NCI-H2107 (cell line): Measurements from ENCODE around the gene DMD.
"Not testable (repeated sequence)": the region's sequence is repeated elsewhere in the genome, so short reads cannot be mapped to it uniquely, and the experiment has no call there.

Source experiments
- DNase-seq: peaks from one replicate; lab custom pipeline; 2025; lab: John Stamatoyannopoulos, UW

DMD gene

DNA sequence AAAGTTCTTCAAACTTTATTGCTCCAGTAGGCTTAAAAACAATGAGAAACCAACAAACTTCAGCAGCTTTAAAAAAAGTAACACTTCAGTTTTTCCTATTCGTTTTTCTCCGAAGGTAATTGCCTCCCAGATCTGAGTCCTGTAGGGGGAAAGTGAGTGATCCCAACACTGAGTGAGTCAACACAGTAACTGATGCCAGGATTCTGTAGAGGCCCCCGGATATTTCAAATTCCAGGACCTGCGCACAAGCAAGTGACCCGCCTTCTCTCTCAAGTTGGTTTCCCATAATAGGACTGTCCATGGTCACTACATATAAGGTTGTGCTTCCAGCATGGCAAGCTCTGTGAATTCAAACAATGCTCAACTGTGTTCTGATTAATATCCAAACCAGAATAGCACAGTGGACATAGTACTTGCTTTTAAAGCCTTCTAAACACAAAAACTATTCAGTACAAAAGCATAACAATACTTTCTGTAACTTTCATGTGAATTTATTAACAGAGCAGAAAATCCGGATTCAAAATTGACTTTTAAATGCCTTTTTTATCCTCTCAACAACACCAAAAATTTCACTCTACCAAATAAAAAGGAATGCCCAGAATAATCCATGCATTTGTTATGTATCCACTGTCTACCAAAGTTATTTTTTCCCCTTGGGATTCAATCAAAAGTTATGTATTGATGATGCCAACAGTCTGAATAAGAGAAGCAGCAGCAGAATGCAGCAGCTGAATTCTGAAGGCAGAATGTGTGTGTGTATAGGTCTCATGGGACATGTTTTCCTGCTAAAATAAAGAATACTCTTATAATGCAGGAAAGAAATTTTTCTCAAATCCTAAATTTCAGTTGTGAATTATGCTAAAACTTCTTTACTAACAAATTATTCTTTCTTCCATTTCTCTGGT is at the start of gene DMD:
TSS of gene DMD (minus strand) at position 194 of the 905 bp plus-strand sequence. CDS start 237 bp downstream, outside the sequence.
- DNase-seq = no peak

DNA sequence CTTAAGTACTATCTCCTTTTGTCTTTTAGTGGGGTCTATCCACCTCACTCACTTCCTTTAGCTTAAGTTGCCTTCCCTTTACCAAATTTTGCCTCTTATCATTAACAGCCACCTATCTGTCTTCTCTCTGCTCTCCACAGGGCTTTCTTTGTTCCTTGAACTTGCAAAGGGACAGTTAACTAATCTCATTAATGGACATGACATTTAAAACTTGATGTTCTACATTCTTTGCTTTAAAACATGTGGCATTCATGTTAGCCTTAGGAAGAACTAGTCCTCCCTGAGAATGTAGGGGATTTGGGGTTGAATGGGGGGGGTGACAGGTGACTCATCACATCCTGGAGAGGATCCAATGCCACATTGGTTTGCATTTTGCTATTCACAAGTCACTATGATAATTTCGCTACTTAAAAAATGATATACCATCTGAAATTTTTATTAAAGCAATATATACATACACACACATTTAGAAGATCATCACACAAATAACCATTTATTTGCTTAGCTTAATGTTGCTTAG is 41.0 kb upstream of the DMD start:
- no peak for DNase-seq

DNA sequence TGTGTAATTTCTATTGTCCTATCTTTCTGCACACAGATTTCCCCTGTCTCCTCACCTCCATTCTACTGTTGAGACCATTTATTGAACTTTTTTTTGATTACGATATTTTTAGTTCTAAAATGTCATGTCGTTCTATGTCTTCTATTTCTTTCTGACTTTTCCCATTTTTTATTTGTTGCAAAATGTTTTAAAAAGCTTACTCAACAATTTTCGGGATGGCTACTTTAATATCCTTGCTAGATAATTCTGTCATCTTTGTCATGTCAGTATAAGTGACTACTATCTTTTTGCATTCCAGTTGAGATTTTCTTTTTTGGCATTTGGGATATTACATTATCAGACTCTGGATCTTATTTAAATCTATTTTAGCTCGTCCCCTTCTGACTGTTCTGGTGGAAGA is 7.5 kb upstream of the DMD start:
- DNase-seq = no peak

DNA sequence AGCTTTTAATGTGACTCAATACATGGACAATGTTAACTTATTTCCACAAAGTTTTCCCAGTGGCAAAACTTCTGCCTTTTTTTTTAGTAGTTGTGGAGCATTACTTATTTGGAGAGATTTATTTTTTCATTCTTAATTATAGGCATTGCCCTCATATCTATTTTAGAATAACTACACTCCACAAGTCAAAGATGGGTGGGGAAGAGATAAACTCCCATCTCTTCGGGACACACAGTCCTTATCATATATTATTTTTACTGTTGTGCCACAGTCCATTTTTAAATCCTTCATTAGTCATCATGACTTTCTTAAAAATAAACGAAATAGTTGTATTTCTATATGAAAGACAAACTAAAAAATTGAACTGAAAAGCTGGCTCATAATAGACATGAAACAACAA is 1.2 kb downstream of the DMD start:
- DNase-seq = no peak

DNA sequence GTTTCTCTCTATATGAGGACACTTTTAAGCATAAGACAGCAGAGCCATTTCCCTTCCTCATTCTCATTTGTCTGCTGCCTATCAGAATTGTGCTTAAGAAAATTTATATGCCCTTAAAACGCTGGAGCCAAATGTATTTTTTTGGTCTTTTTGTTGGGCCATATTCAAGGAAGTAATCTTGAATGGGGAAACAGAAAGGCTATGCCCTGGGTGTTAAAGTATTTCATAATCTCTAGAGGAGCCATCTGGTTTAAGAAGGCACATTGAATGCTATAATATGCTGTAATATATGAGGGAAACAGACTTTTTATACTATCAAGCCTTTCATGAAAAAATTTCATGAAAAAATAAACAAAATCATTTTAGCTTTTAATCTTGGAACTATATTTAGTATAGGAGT is 4.3 kb downstream of the DMD start:
- DNase-seq = no peak

DNA sequence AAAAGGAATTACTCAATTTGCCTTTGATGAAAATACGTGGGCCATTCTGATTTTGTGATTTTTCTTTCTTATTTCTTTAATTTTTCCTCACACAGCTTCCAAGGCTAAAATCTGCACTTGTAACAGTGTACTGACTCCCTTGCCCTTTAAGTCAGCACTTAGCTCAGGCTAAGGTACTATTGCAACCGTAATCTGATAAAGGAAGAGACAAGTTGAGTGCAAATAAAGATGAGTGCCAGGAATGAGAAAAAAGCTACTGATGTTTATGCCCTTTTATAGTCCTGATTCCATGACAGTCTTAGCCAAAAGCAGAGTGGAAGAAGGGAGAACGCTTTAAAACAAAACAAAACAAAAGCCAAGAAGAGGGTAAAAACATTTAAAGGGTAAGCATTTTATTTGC is 6.0 kb downstream of the DMD start:
- no peak for DNase-seq

DNA sequence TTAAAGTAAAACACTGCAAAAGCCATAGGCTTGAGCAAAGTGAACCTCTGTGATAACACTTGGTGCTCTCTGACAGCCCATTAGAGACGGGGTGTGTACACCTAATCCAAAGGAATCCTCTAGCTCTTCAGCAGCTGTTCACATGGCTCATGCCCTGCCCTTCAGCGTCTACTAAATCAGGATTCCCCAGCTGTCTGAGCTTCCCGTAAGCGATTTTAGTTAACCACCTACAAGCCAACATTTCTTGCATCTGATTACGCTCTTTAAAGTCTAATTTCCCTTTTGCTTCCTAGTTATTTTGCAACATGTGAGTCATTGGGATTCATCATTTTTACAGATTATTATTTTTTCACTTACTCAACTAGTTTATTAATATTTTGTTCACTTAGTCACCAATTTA is 6.5 kb downstream of the DMD start:
- DNase-seq = no peak

DNA sequence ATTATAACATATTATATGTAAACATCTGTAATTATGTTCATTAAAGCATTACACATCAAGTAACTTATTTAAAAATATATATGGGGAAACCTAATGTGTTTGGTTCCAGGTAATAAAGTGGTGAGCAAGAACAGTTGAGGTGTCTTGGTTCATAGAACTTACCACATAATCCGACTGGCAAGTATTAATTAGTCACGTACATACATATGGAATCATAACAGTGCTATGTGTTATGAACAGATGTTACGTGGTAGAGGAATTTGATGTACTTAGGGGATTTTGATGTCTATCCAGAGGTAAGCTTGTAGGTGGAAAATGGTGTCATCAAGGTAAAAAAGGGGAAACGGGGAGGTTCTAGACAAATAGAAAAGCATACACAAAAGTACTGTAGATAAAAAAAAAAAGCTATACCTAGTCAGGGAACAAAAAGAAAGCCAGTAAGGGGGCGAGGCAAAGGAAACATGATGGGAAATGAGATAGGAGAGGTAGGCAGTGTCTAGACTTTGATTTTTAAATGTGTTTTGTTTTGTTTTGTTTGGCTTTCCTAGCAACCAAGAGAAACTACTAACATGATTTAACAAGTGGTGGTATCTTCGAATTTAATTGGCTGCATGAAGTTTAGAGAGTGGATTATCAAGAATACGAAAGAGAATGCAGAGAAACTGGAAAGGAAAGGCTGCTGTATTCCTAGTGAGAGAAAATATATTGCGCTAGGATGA is 12.6 kb downstream of the DMD start:
- no peak for DNase-seq

DNA sequence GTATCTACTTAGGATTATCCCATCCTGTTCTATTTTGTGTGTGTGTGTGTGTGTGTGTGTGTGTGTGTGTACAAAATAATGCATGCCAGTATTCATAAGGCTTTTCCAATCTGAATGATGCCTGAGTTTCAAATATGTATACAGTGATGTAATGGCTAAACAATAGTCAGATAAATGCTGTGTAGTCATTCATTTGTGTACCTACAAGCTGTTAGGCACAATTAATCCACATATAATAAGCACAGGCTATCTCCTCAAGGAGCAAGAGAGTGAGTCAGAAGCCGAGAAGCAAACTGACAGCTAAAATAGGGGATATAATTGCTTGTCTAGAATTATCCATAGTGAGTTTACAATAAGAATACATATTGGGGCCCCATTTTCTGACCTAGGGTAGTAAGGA is 15.7 kb downstream of the DMD start:
- DNase-seq = no peak

DNA sequence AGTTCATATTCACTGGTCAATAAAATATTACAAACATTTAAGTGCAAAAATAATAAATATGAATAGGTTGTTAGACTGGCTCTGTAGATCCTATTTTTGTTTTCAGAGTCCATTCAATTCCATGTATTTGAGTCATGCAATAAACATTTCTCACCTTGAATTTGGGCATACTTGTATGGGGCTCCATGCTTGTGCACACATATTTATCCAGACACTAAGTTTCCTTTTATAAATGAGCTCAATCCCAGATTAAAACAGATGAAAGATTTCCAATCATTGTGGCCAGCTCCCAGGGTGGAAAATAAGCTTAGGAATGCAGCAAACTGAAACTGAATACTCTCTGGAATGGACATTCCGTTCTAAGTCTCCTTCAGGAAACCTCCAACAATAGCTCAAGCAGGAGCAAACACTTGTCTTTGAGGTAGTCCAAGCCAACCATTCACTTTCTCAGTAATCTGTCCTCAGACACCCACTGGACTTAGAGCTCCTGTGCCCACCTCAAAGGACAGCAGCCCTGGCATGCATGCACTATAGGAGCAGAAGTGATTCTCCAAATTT is 16.4 kb downstream of the DMD start:
- DNase-seq = no peak

DNA sequence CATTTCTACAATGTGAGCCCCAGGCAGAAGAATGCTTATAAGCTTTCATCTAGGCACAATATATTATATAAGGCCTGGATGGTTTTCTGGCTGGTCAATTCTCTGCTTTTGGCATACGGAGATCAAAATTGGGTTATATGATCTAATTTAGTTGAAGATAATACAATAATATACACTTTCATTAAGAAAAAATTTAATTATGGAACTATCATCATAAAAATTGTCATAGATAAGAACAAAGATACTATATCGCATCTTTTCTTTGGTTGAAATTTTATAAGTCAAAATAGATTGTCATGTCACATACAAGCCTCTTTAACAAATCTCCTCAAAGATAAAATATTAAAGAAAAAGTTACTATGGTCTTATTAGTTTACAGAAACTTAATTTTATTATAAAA is 17.1 kb downstream of the DMD start:
- DNase-seq = no peak

DNA sequence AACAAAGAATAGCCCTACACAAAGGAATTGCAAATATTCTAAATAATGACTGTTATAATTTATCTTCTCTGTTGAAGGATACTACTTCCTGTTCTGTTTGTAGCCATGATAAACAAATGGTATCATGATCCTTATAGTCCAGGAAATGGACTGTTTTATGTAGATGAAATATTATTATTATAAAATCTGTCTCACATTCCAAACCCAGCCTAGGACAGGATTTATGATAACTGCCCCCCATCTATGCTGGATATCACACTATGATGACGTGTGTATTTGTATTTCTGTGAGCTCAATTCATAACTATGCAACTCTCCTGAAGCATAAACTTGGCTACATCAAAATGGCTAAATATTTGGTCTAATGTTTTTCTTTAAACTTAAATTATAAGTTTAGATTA is 21.3 kb downstream of the DMD start:
- no peak for DNase-seq

DNA sequence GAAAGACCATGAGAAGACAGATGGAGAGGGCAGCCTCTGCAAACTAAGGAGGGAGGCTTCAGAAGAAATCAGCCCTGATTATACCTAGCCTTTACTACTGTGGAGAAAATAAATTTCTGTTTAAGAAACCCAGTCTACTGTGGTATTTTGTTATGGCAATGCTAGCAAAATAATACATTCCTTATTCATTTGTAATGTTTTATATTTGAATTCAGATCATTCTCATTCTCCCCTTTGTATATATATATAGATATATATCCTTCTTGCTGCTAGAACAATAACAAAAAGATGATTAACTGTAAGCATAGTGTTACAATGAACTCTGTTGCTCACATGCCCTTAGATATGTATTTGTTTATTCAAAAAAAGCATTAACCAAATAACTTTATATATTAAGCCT is 22.5 kb downstream of the DMD start:
- no peak for DNase-seq

DNA sequence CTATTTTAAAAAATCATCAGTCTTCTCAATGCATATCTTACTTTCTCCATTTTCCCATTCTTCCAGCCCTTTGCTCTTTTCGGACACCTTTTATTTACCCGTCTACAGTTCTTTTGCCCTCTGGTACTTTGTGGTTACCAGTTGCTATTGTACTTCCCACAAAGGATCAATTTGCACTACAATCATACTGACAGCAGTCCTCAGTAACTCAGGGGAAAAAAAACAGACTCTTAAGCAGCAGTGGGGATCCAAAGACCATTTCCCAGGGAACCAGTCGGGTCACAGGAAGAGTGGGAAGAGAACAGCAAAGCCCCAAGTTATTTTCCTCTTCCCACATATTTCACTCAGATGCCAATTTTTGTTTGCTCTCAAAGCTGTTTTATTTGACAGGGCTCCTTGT is 23.1 kb downstream of the DMD start:
- DNase-seq = no peak

DNA sequence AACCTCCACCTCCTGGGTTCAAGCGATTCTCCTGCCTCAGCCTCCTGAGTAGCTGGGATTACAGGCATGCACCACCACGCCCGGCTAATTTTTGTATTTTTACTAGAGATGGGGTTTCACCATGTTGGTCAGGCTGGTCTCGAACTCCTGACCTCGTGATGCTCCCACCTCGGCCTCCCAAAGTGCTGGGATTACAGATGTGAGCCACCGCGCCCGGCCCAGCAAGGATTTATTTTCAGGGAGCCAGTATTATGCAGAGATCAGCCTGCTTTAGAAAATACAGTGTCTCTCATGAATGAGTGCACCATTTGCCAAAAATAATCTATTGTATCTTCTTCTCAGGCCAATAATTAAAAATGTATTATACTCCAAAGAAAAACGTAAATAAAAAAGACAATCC is 26.5 kb downstream of the DMD start:
- not testable (repeated sequence) for DNase-seq

DNA sequence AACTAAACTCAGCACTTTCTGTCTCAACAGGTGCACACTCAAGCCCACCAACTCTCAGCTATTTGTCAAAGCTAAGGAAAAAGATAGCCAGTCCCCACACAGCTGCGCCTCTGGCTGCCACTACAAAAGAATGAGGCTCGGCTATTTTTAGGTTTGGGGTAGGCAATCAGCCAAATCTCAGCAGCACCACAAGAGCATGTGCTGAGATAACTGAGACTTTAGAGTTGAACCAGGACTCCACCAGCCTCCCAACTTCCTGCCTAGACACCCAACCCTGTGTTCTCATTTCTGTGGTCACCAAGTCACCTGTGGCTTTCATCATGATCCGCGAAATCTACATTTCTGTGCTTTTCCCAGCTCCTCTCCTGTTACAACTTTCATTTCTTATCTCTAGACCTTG is 28.0 kb downstream of the DMD start:
- DNase-seq = no peak

DNA sequence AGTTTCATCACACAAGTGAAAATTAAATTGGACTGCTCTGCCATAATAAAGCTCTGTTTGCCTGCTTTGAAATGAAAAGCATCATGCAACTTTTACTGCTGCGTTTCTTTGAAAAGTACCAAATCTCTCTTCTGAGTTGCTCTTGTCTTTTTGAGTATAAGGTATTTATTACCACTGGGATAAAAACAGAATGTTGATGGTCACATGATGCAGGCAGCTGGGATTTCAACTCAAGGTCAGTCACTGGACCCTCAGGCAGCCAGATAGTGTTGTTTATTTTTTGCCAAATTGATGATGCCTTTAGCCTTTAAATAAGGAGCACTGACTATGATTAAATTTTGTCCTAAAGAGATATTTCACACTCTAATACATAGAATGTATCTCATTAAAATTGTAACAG is 32.7 kb downstream of the DMD start:
- DNase-seq = no peak

DNA sequence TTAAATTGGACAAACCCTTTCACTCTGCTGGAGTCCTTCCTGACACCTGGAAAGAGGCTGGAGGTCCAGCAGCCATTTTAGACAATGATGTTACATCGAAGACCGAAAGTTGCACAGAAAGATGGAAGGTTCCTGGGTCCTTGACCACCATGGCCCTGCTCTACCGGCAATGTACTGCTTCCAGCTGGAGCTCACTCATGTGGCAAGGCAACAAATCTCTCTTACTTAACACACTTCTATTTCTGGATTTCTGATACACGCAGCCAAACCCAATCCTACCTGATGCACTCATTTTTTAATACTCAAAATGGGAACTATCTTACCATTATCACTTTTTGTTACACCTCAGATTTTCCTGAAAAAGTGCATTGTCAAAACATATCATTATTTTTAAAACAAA is 33.1 kb downstream of the DMD start:
- DNase-seq = no peak

DNA sequence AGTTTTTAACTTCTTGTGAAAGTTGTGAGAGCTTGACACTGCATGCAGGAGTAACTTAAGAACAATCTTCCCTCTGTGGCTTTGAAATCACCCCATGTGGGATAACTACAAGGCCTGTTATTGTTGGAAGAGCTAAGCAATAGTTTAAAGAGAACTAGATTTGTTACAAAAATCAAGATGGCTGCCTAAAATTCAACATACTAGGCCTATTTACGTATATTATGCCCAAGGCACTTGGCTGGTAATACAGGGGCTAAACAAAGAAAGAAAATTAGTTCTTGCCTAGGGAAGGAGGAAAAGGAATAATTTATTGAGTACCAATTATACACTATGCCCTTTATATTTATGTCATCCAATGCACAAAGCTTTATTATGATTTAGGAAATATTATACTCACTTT is 36.1 kb downstream of the DMD start:
- no peak for DNase-seq

DNA sequence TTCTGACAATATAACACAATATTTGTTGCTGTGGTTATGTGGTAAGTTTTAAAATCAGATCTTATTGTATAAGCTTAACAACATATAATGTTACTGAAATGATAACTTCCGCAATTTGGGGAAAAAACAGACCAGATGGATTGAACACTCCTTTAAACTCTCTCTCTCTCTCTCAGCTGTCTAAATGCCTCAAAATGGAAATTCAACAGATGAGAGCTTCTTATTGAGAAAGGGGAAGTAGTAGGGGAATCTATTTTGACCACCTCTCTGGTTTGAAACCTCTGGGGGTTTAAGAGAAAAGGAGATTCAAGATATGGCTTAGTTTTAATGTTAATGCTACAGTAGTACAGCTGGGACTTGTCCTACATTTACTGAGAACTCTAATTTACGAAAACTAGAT is 40.3 kb downstream of the DMD start:
- no peak for DNase-seq

DNA sequence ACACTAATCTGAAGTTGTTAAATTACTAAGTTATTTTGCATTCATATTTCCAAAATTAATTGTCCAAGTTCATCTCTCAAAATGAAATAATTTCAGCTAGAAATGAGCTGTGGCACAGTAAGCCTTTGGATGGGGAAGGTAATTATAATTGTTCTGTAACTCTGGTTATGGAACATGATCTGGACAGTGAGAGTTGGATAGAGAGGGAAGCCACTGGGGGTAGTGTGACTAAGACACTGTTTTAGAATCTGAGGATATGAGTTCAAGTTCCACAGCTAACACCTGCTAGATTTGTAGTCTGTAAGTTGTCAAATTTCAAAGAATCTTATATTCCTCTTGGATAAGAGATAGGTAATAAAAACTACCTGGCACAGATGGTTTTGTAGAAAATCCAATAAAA is 49.5 kb downstream of the DMD start:
- DNase-seq = no peak

DNA sequence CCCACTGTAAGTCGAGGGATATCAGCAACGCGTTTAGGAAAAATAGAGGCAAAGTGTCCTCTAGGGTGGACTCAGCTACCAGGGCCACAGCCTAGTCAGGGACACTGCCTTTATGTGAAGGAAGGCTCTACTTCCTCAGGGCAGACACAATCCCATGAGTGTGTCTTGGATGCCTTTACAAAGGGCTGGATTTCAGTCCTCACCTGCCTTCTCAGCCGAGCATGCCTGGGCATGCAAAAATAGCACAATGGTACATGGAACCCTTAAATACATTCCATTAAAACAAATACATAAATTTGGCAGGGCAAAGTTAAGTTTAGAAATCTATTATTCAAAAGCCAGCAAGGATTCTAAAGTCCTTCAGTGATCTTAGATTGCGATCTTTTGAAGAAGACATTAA is 51.1 kb downstream of the DMD start:
- DNase-seq = no peak

DNA sequence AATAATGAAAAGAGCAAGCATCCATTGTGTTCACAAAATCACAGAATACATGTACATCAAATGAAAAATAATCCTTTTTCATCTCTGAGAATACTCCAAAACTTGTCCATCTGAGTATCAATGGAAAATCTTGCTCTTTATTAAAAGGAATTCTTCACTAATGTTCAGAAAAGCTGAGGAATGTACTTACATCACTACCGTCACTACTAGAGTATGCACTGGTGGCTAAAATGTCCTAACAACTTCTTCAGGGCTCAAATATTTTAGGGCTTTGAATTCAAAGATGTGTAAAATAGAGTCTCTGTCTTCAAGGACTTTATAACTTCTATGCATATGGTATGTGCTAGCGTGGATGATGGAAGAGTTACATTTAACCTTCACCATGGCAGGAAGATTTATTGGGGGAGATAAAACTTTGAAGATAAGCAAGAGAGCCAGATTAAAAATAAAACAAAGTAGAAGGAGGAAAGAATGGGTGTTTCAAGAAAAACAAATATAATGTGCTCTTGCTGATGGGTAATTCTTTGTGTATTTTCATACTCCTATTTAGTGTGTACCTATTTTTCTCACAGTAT is 55.1 kb downstream of the DMD start:
- DNase-seq = no peak
